Measurements from ENCODE around the gene ZDHHC4. TPM values are rescaled to one million over a fixed set of nuclear protein-coding genes. Genes with fewer than 3 reads are reported as not detected.
A peak's percentile ranks its signal among the peaks of the same experiment; 100 is the strongest.

ZDHHC4 gene
- total and polyA plus RNA-seq, 2 of the 13 experiments (the other 11 are each of a cell fraction or from before 2014, with no cell fraction given) = 83.2 to 188 TPM

DNA sequence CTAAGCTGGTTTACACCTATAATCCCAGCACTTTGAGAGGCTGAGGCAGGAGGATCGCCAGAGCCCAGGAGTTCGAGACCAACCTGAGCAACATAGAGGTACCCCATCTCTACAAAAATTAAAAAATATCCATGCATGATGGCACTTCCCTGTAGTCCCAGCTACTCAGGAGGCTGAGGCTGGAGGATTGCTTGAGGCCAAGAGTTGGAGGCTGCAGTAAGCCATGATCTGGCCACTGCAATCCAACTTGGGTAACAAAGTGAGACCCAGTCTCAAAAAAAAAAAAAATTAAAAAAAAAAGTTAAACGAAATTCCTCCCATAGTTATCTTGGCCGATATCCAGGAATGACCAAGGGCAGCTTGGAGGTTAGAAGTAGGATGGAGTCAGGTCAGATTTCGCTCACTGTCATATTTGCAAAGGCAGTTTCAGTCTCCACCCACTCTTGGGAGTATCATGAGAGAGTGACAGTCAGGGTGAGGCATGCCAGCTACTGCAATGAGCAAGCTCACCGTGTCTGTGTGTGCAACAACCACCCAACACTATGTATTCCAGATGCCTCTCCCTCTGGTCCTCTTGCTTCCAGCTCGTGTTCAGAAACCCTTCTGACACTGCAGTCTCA is 6.0 kb upstream of the ZDHHC4 start (continued):
- TF ChIP-seq FOXP1 (IDR thresholded peaks at IDR 0.05) (no peak), FOXP1 (CRISPR knock-in tag; IDR thresholded peaks at IDR 0.05) (no peak), ZNF34 (CRISPR knock-in tag; IDR thresholded peaks at IDR 0.05; ENCODE audit: borderline replicate concordance) (no peak), JUN (CRISPR knock-in tag; IDR thresholded peaks at IDR 0.05) (no peak), ESRRA (CRISPR knock-in tag; IDR thresholded peaks at IDR 0.05; ENCODE audit: low read depth) (no peak), REPIN1 (CRISPR knock-in tag; IDR thresholded peaks at IDR 0.05; ENCODE audit: borderline replicate concordance, low read depth) (0 out of 2 replicates have a peak, but pooled peaks have one; percentile 39), ZNF7 (CRISPR knock-in tag; IDR thresholded peaks at IDR 0.05) (no peak), ZNF816 (CRISPR knock-in tag; IDR thresholded peaks at IDR 0.05; ENCODE audit: borderline replicate concordance) (no peak), ZNF331 (CRISPR knock-in tag; IDR thresholded peaks at IDR 0.05) (0 out of 2 replicates have a peak, but pooled peaks have one; percentile 29), ZNF75D (CRISPR knock-in tag; IDR thresholded peaks at IDR 0.05; ENCODE audit: borderline replicate concordance) (no peak), JARID2 (CRISPR knock-in tag; IDR thresholded peaks at IDR 0.05; ENCODE audit: insufficient replicate concordance) (no peak), ZNF749 (CRISPR knock-in tag; IDR thresholded peaks at IDR 0.05; ENCODE audit: borderline replicate concordance) (no peak), ZNF883 (CRISPR knock-in tag; IDR thresholded peaks at IDR 0.05; ENCODE audit: not compliant biosample characterization) (no peak), SMAD3 (CRISPR knock-in tag; IDR thresholded peaks at IDR 0.05) (no peak), SP140L (CRISPR knock-in tag; IDR thresholded peaks at IDR 0.05; ENCODE audit: borderline replicate concordance) (no peak)
- TF ChIP-seq, protein P1, sequence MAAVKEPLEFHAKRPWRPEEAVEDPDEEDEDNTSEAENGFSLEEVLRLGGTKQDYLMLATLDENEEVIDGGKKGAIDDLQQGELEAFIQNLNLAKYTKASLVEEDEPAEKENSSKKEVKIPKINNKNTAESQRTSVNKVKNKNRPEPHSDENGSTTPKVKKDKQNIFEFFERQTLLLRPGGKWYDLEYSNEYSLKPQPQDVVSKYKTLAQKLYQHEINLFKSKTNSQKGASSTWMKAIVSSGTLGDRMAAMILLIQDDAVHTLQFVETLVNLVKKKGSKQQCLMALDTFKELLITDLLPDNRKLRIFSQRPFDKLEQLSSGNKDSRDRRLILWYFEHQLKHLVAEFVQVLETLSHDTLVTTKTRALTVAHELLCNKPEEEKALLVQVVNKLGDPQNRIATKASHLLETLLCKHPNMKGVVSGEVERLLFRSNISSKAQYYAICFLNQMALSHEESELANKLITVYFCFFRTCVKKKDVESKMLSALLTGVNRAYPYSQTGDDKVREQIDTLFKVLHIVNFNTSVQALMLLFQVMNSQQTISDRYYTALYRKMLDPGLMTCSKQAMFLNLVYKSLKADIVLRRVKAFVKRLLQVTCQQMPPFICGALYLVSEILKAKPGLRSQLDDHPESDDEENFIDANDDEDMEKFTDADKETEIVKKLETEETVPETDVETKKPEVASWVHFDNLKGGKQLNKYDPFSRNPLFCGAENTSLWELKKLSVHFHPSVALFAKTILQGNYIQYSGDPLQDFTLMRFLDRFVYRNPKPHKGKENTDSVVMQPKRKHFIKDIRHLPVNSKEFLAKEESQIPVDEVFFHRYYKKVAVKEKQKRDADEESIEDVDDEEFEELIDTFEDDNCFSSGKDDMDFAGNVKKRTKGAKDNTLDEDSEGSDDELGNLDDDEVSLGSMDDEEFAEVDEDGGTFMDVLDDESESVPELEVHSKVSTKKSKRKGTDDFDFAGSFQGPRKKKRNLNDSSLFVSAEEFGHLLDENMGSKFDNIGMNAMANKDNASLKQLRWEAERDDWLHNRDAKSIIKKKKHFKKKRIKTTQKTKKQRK (IDR thresholded peaks at IDR 0.05; ENCODE audit: low read length) = no peak
- TF ChIP-seq, protein P2, sequence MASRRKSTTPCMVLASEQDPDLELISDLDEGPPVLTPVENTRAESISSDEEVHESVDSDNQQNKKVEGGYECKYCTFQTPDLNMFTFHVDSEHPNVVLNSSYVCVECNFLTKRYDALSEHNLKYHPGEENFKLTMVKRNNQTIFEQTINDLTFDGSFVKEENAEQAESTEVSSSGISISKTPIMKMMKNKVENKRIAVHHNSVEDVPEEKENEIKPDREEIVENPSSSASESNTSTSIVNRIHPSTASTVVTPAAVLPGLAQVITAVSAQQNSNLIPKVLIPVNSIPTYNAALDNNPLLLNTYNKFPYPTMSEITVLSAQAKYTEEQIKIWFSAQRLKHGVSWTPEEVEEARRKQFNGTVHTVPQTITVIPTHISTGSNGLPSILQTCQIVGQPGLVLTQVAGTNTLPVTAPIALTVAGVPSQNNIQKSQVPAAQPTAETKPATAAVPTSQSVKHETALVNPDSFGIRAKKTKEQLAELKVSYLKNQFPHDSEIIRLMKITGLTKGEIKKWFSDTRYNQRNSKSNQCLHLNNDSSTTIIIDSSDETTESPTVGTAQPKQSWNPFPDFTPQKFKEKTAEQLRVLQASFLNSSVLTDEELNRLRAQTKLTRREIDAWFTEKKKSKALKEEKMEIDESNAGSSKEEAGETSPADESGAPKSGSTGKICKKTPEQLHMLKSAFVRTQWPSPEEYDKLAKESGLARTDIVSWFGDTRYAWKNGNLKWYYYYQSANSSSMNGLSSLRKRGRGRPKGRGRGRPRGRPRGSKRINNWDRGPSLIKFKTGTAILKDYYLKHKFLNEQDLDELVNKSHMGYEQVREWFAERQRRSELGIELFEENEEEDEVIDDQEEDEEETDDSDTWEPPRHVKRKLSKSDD (CRISPR knock-in tag; IDR thresholded peaks at IDR 0.05; ENCODE audit: low read depth) = no peak
- TF ChIP-seq, protein P3, sequence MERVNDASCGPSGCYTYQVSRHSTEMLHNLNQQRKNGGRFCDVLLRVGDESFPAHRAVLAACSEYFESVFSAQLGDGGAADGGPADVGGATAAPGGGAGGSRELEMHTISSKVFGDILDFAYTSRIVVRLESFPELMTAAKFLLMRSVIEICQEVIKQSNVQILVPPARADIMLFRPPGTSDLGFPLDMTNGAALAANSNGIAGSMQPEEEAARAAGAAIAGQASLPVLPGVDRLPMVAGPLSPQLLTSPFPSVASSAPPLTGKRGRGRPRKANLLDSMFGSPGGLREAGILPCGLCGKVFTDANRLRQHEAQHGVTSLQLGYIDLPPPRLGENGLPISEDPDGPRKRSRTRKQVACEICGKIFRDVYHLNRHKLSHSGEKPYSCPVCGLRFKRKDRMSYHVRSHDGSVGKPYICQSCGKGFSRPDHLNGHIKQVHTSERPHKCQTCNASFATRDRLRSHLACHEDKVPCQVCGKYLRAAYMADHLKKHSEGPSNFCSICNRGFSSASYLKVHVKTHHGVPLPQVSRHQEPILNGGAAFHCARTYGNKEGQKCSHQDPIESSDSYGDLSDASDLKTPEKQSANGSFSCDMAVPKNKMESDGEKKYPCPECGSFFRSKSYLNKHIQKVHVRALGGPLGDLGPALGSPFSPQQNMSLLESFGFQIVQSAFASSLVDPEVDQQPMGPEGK (CRISPR knock-in tag; IDR thresholded peaks at IDR 0.05) = no peak
- TF ChIP-seq, protein P4, sequence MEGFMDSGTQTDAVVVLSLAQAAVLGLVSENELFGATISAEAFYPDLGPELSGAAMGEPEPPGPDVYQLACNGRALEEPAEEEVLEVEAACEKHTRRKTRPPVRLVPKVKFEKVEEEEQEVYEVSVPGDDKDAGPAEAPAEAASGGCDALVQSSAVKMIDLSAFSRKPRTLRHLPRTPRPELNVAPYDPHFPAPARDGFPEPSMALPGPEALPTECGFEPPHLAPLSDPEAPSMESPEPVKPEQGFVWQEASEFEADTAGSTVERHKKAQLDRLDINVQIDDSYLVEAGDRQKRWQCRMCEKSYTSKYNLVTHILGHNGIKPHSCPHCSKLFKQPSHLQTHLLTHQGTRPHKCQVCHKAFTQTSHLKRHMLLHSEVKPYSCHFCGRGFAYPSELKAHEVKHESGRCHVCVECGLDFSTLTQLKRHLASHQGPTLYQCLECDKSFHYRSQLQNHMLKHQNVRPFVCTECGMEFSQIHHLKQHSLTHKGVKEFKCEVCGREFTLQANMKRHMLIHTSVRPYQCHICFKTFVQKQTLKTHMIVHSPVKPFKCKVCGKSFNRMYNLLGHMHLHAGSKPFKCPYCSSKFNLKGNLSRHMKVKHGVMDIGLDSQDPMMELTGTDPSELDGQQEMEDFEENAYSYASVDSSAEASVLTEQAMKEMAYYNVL (CRISPR knock-in tag; IDR thresholded peaks at IDR 0.05; ENCODE audit: borderline replicate concordance) = no peak
